HG03565 (cell line): ENCODE data around the gene CHD5.
"Not testable (repeated sequence)": the region's sequence is repeated elsewhere in the genome, so short reads cannot be mapped to it uniquely, and the experiment has no call there.

Source experiments
- ATAC-seq: cut with Tn5 transposase; IDR thresholded peaks from one replicate; pipeline ENCODE4 v1.9.1; 2021; ENCODE audit warnings: mild to moderate bottlenecking, moderate library complexity; ENCODE audit not compliant: unreplicated experiment

The CHD5 gene

DNA sequence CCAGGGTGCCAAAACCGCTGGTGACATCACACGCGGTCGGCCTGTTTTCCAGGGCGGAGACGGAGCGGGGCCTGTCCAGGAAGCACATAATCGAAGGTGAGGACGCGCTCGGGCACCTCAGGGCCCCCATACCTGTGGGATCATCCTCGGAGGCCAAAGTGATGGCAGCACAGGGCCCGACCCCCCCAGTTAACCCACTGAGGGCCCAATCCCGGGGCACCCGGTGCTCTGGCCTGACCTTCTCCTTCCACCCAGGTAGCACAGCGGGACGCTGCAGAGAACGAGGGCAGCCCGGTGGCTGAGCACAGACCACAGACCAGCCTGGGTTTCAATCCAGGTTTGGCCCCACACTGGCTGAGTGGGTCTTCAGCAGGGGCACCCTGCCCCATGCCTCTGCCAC lies 91.2 kb downstream of the CHD5 start:
- ATAC-seq = no peak

GRCh38 chr1:6087958-6088357 lies 92.2 kb downstream of the CHD5 start:
- no peak for ATAC-seq

DNA sequence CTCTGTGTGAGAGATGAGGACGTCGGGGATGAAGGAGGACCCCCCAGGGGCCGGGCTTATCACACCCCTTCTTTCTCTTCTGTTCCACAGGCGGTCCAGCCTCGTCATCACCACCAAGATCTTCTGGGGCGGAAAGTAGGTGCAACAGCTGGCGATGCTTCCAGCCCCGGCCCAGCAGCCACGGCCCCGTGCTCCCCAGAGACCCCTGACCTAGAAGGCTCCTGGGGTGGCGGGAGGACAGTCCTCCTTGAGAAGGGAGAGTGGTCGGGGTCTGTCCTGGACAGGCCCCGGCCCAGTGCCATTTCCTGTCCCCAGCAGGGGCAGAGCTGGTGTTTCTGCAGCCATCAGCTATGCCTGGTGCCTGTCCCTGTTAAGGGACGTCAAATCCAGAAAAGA lies 92.7 kb downstream of the CHD5 start:
- no peak for ATAC-seq

GRCh38 chr1:6086762-6087376 lies 93.3 kb downstream of the CHD5 start:
- no peak for ATAC-seq

- no peak for ATAC-seq
These were observed 93.8 kb downstream of the CHD5 start for GRCh38 chr1:6086358-6086757.

DNA sequence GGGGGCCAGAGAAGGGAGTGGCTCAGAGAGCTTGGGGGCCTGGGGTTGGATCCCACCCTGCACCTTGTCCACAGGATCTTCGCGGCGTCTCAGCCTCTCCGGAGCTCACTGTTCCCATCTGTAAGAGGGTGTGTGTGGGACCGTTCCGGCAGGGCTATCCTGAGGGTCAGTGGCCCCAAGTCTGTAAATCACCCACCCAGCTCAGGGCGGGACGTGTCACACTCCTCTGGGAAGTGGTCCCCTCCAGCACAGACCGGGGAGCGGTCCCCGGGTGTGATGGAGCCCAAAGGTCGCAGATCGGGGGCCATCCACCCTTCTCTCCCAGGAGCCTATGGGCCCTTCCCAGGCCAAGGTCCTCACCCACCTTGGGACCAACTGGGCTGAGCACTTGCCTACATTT lies 94.5 kb downstream of the CHD5 start:
- ATAC-seq = no peak

DNA sequence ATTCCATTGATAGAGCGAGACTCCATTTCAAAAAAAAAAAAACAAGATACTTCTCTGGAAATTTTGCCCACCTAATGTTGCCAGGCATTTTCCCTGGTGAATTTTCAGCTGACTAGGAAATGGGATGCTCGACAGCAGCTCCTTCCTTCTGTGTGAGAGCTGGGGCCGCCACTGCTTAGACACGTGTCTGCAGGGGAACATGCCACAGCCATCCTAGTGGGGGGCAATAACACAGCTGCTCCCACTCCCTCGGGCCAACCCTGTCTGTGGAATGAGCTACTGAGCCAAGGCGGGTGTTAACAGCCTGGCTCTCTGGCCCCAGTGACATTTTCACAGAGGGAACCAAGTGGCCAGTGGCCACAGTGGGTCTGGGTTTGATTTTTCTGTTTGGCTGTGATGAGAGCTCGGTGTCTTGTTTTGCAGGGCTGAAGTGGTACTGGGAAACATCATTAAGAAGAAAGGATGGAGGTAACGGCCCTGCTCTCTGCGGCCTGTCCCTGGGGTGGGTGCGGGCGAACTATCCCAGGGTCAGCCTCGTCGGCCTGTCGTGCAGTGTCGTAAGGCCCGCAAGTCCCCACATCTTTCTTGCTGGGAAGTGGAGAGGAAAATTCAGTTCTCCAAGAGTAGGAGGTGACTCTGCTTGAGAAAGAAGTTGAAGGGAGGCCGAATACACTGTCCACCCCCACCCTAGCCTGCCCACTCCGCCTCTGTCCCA lies 95.2 kb downstream of the CHD5 start:
- ATAC-seq = no peak

DNA sequence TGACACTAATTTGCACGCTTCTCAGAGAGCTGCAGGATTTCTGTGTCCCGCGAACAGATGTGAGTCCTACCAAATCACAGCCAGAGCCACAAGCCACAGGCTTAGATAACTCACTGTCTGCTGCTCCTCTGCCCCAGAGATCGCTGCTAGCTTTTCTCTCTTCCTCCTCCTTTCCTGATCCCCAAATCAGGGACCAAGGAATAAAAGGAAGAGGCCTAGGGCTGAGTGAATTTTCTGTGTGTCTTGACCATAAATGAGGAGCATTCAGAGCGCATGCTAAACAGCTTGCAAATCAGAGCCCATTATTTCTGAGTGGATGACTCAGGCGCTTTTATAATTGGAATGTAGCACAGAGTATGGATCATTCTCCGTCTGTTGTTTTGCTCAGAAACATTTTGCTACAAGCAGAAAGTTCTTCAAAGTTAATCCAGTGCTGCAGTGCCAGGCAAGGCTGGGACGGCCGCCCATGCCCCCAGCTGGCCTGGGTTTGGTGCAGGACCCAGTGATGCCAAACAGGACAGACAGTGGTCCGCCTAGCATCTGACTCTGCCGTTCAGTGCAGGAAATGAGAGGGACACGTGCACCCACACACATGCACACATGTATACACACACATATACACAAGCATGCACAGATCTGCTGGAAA lies 96.2 kb downstream of the CHD5 start:
- ATAC-seq = no peak

- ATAC-seq = no peak
These were observed 96.7 kb downstream of the CHD5 start for GRCh38 chr1:6083385-6083784.

- no peak for ATAC-seq
These were observed 97.6 kb downstream of the CHD5 start for GRCh38 chr1:6082430-6082971.

DNA sequence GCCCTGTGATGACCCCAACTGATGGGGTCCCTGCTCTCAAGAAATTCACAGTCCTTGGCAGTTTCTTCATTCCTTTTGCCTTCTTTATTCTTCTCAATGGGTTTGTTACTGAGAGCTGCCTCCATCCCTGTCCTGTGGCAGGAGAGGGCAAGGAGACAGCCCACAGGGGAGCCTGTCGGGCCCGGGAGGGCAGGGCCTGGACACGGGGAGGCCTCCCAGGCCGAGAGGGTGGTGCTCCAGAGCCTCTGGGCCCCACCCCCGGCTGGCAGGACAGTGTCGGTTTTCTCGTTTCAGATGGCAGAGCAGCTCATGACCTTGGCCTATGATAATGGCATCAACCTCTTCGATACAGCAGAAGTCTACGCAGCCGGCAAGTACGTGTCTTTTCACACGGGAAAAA lies 98.2 kb downstream of the CHD5 start:
- no peak for ATAC-seq

- ATAC-seq = no peak
These were observed 99.7 kb downstream of the CHD5 start for GRCh38 chr1:6080469-6080868.

DNA sequence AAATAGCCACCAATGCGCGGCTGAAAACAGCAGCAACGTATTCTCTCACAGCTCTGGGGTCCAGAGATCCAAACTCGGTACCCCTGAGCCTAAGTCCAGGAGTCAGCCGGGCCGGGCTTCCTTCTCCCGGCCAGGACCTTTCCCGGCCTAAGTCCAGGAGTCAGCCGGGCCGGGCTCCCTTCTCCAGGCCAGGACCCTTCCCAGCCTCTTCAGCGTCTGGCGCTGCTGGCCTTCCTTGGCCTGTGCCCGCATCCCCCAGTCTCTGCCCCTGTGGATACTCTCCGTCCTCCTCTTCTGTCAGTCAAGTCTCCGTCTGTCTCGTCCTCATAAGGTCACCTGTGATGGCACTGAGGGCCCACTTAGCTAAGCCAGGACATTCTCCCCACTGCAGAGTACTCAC lies 102.2 kb downstream of the CHD5 start:
- no peak for ATAC-seq

- no peak for ATAC-seq
These were observed 102.6 kb downstream of the CHD5 start for GRCh38 chr1:6077506-6077905.

DNA sequence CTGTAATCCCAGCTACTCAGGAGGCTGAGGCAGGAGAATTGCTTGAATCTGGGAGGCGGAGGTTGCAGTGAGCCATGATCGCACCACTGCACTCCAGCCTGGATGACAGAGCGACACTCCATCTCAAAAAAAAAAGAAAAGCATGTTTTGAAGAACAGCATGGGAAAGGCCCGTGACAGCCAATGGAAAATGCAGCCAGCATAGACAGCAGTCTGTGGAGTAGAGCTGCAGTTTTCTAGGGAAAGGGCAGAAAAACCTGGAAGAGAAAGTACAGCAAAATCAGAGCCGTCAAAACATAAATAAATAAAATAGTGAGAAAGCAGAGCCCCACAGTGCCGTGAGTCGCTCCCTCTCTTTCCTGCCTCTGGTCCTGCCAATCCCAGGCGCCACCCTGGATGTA lies 103.1 kb downstream of the CHD5 start:
- ATAC-seq = not testable (repeated sequence)

DNA sequence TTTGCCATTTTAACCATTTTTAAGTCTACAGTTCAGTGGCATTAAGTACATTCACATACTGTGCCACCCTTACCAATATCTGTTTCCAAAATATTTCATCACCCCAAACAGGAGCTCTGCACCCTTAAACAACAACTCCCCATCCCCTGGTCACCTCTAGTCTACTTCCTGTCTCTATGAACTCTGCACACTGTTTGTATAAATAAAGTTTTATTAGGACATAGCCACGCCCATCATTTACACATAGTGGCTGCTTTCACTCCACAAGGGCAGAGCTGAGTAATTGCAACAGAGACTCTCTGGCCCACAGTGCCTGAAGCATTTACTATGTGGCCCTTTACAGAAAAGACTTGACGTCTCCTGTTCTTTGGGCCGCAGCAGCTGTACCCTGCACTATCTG lies 104.4 kb downstream of the CHD5 start:
- no peak for ATAC-seq

DNA sequence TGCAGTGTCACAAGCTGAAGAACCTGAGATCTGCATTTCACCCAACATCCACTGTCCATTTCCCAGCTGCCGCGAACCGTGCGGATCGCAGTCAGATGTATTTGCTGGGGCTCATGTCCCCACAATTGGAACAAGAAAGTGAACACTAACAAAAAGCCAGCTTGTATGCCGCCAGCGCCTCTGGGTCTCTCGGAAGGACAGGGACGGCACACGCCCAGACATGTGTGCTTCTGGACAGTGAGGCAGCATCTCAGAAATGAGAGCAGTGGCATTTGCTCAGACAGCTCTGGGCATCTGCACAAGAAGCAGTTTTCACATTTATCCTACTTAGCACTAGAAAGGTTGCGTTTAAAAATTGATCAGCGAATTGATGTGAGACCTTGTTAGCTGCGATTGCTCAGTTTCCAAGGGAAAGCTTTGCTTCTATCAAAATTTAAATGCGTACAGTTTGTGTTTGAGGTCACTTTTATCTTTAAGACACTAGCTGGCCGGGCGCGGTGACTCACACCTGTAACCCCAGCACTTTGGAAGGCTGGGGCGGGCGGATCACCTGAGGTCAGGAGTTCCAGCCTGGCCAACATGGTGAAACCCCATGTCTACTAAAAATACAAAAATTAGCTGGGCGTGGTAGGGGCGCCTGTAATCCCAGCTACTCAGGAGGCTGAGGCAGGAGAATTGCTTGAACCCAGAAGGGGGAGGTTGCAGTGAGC lies 105.8 kb downstream of the CHD5 start:
- no peak for ATAC-seq

DNA sequence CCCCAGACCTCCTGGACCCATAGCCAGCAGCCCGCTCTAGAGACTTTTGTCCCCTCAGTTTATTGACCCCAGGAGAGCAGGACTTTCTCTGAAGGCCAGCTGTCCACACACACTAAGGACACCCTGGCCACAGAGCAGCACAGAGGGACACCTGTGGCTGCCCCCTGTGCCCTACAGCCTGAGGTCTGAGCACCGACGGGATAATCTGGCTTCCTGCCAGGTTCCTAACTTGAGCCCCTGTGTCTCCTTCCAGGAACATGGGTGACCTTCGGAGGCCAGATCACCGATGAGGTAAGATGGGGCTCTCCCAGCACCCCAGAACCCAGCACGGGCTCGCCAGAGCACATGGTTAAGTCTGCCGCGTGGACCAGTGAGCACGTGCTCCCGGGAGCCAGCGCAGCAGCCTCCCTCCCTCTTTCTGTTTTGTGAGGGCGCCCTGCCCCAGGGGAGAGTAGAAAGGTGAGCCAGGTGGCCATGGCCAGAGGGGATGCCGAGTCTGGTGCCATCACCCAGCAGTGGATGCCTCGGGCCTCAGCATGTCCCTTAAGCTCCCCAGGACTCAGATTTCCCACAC lies 106.6 kb downstream of the CHD5 start:
- ATAC-seq = no peak

GRCh38 chr1:6072774-6073479 lies 107.2 kb downstream of the CHD5 start:
- no peak for ATAC-seq

- no peak for ATAC-seq
These were observed 108.9 kb downstream of the CHD5 start for GRCh38 chr1:6071219-6071618.
